K562 (cell line): Measurements from ENCODE around the gene PSMB2. TPM values are rescaled to one million over a fixed set of nuclear protein-coding genes. Genes with fewer than 3 reads are reported as not detected.

ENCODE experiments used
- ATF7 ChIP-seq: fragments of 450-650 bp; IDR thresholded peaks from 2 replicates; pipeline ENCODE4 v1.7.1; 2014; ENCODE audit warnings: mild to moderate bottlenecking, moderate library complexity
- DDX20 ChIP-seq: fragments of 450-650 bp; IDR thresholded peaks from 2 replicates; pipeline ENCODE4 v1.6.1; 2016; ENCODE audit warnings: missing genetic modification characterization, low read depth, mild to moderate bottlenecking, missing compliant biosample characterization, moderate library complexity
- DNMT1 ChIP-seq: fragments of 450-650 bp; IDR thresholded peaks from 2 replicates; pipeline ENCODE4 v1.6.1; 2016; ENCODE audit warnings: antibody characterized with exemption, mild to moderate bottlenecking
- HNRNPL ChIP-seq: fragments of 200-400 bp; formaldehyde crosslinking; IDR thresholded peaks from 2 replicates; pipeline ENCODE4 v1.6.1; 2017; ENCODE audit warnings: low read depth, mild to moderate bottlenecking, low read length
- MCM7 ChIP-seq, 2 experiments: fragments of 450-650 bp; IDR thresholded peaks; 2 replicates each; pipeline ENCODE4 v1.6.1; 2016 to 2018
- MEF2D ChIP-seq: conservative IDR thresholded peaks from 2 replicates; pipeline ENCODE4 v1.6.1; 2016; ENCODE audit warnings: low read depth, missing genetic modification characterization, missing compliant biosample characterization
- MIER1 ChIP-seq: fragments of 450-650 bp; IDR thresholded peaks from 2 replicates; pipeline ENCODE4 v1.6.1; 2016; ENCODE audit warnings: antibody characterized with exemption, mild to moderate bottlenecking, low read depth
- MTA3 ChIP-seq: fragments of 450-650 bp; formaldehyde crosslinking; IDR thresholded peaks from 2 replicates; pipeline ENCODE4 v1.6.1; 2017; ENCODE audit warnings: mild to moderate bottlenecking, borderline replicate concordance
- PML ChIP-seq: IDR thresholded peaks from 2 replicates; pipeline ENCODE4 v1.6.1; 2012; ENCODE audit warnings: low read length, inconsistent platforms
- SNRNP70 ChIP-seq: fragments of 200-400 bp; formaldehyde crosslinking; optimal IDR thresholded peaks from 2 replicates; pipeline ENCODE3; 2017; ENCODE audit warnings: low read depth, low read length
- SRSF7 ChIP-seq: fragments of 200-400 bp; formaldehyde crosslinking; optimal IDR thresholded peaks from 2 replicates; pipeline ENCODE3; 2017; ENCODE audit warnings: mild to moderate bottlenecking, low read depth, low read length
- TAF7 ChIP-seq: fragments of 450-650 bp; IDR thresholded peaks from 2 replicates; pipeline ENCODE4 v1.6.1; 2016; ENCODE audit warnings: missing genetic modification characterization, missing compliant biosample characterization
- ZNF224 ChIP-seq: sonication (generic); formaldehyde crosslinking; IDR thresholded peaks from 2 replicates; pipeline ENCODE4 v1.8.0; 2022; ENCODE audit warnings: mild to moderate bottlenecking, missing genetic modification reagents
- ZNF23 ChIP-seq: fragments of 250-450 bp; sonication (Bioruptor Pico); IDR thresholded peaks from 2 replicates; pipeline ENCODE4 v1.4.0; 2020; ENCODE audit warnings: mild to moderate bottlenecking
- ZNF253 ChIP-seq: fragments of 250-450 bp; sonication (Bioruptor Pico); conservative IDR thresholded peaks from 2 replicates; pipeline ENCODE4 v1.6.1; 2021; ENCODE audit warnings: mild to moderate bottlenecking
- ZNF324 ChIP-seq: fragments of 250-450 bp; sonication (Bioruptor Pico); IDR thresholded peaks from 2 replicates; pipeline ENCODE4 v1.4.0; 2020; ENCODE audit warnings: mild to moderate bottlenecking
- polyA plus RNA-seq, 8 experiments: library from polyadenylated mRNA; depleted of rRNA in 4 of 8; stranded (reverse) in 5 of 8; unstranded in 3 of 8; fragments of >200 nt; fragmentation: Nextera tagmentation in 2 of 8; fragmentation: Illumina TruSeq in 1 of 8; extraction: Ambion mirVana in 2 of 8; extraction: Trizol in 1 of 8; gene quantifications; 2 replicates each; pipeline versions ENCODE4 v1.2.1 to v1.2.3, GENCODE V29; 2011 to 2014; ENCODE audit warnings: inconsistent platforms in 1 of 8, missing spikeins in 1 of 8
- total RNA-seq, 7 experiments: library from RNA; depleted of rRNA in 6 of 7; stranded (reverse); fragments of >200 nt in 6 of 7; fragmentation: Illumina TruSeq in 2 of 7; extraction: Trizol in 2 of 7; gene quantifications; 2 replicates each; pipeline versions ENCODE4 v1.2.1 to v1.2.3, GENCODE V29; 2011 to 2021; ENCODE audit warnings: low replicate concordance in 1 of 7
- TF ChIP-seq, protein P1 (sequence below), 2 experiments: fragments of 450-650 bp; IDR thresholded peaks; 2 replicates each; pipeline ENCODE4 v1.6.1; 2018; ENCODE audit warnings: mild to moderate bottlenecking in 2 of 2, low read depth in 1 of 2; ENCODE audit not compliant: partially characterized antibody in 2 of 2
- TF ChIP-seq, protein P2 (sequence below): fragments of 450-650 bp; IDR thresholded peaks from 2 replicates; pipeline ENCODE4 v1.6.1; 2014; ENCODE audit warnings: low read depth, mild to moderate bottlenecking, moderate library complexity, borderline replicate concordance
- TF ChIP-seq, protein P3 (sequence below): fragments of 450-650 bp; IDR thresholded peaks from 2 replicates; pipeline ENCODE4 v1.6.1; 2016; ENCODE audit warnings: missing biosample characterization, missing genetic modification characterization
- TF ChIP-seq, protein P4 (sequence below), 2 experiments: fragments of 450-650 bp in 1 of 2; IDR thresholded peaks; 2 replicates each; pipeline ENCODE4 v1.6.1; 2011 to 2017; ENCODE audit warnings: low read depth in 2 of 2, antibody characterized with exemption in 1 of 2, borderline replicate concordance in 1 of 2, low read length in 1 of 2, mild to moderate bottlenecking in 1 of 2, mixed read lengths in 1 of 2; ENCODE audit not compliant: control insufficient read depth in 1 of 2

The PSMB2 gene
- total and polyA plus RNA-seq, 9 of the 15 experiments (the other 6 are each of a cell fraction or from before 2014, with no cell fraction given) = 71.7 to 543 (median 165) TPM

DNA sequence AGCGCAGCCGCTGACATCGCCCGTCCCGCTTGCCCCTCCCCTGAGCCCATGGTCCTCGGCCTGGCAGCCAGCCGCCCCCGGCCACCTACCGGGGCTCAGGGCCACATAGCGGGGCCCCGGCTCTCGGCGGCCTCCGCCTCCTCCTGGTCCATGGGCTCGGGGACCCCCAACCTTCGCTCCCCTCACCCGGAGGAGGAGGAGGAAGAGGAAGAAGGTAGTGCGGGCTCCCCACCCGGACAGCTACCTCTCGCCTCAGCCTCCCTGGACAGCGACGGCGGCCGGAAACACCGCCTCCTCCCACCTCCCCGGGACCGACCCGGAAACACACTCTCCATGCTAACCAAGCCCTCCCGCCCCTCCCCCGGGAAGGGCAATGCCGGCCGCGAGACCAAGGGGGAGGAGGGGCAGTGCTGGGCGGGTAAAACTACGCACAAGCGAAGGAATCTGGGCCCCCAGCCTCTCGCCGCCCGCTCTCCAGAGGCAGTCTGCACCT is 84.2 kb downstream of the PSMB2 start, which contains the start of gene KIAA0319L (continued):
- TF ChIP-seq, protein P1, sequence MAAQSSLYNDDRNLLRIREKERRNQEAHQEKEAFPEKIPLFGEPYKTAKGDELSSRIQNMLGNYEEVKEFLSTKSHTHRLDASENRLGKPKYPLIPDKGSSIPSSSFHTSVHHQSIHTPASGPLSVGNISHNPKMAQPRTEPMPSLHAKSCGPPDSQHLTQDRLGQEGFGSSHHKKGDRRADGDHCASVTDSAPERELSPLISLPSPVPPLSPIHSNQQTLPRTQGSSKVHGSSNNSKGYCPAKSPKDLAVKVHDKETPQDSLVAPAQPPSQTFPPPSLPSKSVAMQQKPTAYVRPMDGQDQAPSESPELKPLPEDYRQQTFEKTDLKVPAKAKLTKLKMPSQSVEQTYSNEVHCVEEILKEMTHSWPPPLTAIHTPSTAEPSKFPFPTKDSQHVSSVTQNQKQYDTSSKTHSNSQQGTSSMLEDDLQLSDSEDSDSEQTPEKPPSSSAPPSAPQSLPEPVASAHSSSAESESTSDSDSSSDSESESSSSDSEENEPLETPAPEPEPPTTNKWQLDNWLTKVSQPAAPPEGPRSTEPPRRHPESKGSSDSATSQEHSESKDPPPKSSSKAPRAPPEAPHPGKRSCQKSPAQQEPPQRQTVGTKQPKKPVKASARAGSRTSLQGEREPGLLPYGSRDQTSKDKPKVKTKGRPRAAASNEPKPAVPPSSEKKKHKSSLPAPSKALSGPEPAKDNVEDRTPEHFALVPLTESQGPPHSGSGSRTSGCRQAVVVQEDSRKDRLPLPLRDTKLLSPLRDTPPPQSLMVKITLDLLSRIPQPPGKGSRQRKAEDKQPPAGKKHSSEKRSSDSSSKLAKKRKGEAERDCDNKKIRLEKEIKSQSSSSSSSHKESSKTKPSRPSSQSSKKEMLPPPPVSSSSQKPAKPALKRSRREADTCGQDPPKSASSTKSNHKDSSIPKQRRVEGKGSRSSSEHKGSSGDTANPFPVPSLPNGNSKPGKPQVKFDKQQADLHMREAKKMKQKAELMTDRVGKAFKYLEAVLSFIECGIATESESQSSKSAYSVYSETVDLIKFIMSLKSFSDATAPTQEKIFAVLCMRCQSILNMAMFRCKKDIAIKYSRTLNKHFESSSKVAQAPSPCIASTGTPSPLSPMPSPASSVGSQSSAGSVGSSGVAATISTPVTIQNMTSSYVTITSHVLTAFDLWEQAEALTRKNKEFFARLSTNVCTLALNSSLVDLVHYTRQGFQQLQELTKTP (IDR thresholded peaks at IDR 0.05; ENCODE audit: low read depth in 1 of 2, partially characterized antibody in 2 of 2) = peak in 1 of 2 experiments; percentile 28
- TF ChIP-seq ATF7 (peak; percentile 69), HNRNPL (peak; percentile 25; the same call in 1 of the 2 replicates), MIER1 (no peak), DDX20 (tag) (no peak), ZNF324 (CRISPR knock-in tag) (0 out of 2 replicates have a peak, but pooled peaks have one; percentile 5), ZNF253 (no peak), SNRNP70 (no peak), SRSF7 (no peak), MEF2D (tag) (no peak), TAF7 (no peak), MTA3 (0 out of 2 replicates have a peak, but pooled peaks have one; percentile 83), ZNF224 (no peak), PML (peak; percentile 46; the same call in 1 of the 2 replicates), DNMT1 (no peak), MCM7 (IDR thresholded peaks at IDR 0.05) (no peak), ZNF23 (CRISPR knock-in tag) (no peak)
- TF ChIP-seq, protein P2, sequence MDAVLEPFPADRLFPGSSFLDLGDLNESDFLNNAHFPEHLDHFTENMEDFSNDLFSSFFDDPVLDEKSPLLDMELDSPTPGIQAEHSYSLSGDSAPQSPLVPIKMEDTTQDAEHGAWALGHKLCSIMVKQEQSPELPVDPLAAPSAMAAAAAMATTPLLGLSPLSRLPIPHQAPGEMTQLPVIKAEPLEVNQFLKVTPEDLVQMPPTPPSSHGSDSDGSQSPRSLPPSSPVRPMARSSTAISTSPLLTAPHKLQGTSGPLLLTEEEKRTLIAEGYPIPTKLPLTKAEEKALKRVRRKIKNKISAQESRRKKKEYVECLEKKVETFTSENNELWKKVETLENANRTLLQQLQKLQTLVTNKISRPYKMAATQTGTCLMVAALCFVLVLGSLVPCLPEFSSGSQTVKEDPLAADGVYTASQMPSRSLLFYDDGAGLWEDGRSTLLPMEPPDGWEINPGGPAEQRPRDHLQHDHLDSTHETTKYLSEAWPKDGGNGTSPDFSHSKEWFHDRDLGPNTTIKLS = peak; percentile 66
- TF ChIP-seq, protein P3, sequence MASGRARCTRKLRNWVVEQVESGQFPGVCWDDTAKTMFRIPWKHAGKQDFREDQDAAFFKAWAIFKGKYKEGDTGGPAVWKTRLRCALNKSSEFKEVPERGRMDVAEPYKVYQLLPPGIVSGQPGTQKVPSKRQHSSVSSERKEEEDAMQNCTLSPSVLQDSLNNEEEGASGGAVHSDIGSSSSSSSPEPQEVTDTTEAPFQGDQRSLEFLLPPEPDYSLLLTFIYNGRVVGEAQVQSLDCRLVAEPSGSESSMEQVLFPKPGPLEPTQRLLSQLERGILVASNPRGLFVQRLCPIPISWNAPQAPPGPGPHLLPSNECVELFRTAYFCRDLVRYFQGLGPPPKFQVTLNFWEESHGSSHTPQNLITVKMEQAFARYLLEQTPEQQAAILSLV (tag) = no peak
- TF ChIP-seq, protein P4, sequence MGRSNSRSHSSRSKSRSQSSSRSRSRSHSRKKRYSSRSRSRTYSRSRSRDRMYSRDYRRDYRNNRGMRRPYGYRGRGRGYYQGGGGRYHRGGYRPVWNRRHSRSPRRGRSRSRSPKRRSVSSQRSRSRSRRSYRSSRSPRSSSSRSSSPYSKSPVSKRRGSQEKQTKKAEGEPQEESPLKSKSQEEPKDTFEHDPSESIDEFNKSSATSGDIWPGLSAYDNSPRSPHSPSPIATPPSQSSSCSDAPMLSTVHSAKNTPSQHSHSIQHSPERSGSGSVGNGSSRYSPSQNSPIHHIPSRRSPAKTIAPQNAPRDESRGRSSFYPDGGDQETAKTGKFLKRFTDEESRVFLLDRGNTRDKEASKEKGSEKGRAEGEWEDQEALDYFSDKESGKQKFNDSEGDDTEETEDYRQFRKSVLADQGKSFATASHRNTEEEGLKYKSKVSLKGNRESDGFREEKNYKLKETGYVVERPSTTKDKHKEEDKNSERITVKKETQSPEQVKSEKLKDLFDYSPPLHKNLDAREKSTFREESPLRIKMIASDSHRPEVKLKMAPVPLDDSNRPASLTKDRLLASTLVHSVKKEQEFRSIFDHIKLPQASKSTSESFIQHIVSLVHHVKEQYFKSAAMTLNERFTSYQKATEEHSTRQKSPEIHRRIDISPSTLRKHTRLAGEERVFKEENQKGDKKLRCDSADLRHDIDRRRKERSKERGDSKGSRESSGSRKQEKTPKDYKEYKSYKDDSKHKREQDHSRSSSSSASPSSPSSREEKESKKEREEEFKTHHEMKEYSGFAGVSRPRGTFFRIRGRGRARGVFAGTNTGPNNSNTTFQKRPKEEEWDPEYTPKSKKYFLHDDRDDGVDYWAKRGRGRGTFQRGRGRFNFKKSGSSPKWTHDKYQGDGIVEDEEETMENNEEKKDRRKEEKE (IDR thresholded peaks at IDR 0.05; ENCODE audit: borderline replicate concordance in 1 of 2, control insufficient read depth in 1 of 2, low read depth in 2 of 2, low read length in 1 of 2) = 0 out of 4 replicates have a peak, but pooled peaks of 1 of the 2 experiments have one; percentile 64
